ENCODE data around the gene AGBL1. TPM values are rescaled to one million over a fixed set of nuclear protein-coding genes. Genes with fewer than 3 reads are reported as not detected.

AGBL1 gene
- total RNA-seq, 1 experiment from 2014 or later: not detected

GRCh38 chr15:86515625-86516024 is 436.0 kb downstream of the AGBL1 start:
- no peak overlapping the region for H2AK5ac ChIP-seq (ENCODE audit: insufficient read length, low read length)
- Mint-ChIP-seq H3K4me1 (peaks cover 0 to 8% of the 10 kb centered on the region in 2 experiments; a peak in 2 of 4 replicates), H3K9me3 (no peaks in the 10 kb centered on the region), H3K27ac (no peak overlapping the region), H3K4me3 (no peak overlapping the region), H3K36me3 (ENCODE audit: insufficient read depth in 1 of 3, low read depth in 3 of 3) (no peaks in the 10 kb centered on the region), H3K27me3 (ENCODE audit: low read depth) (no peaks in the 10 kb centered on the region)
- H3K9ac ChIP-seq (ENCODE audit: extremely low read depth, insufficient read length, low read length): no peak overlapping the region
- WGBS (ENCODE audit: extremely low coverage, insufficient read length, low lambda C conversion rate): no CpG with 5 or more reads among the region's 4 CpGs
- no peak overlapping the region for H2BK12ac ChIP-seq (ENCODE audit: insufficient read length, low read depth, low read length)
- no peak overlapping the region for H4K91ac ChIP-seq (ENCODE audit: insufficient read length, low read depth, low read length)
- no peak for DNase-seq
- H2BK5ac ChIP-seq (ENCODE audit: insufficient read length, low read length): no peak overlapping the region
- no peaks in the 10 kb centered on the region for H3K79me2 ChIP-seq (ENCODE audit: insufficient read depth, low read length)
- no peak overlapping the region for H4K8ac ChIP-seq (replicated peaks; ENCODE audit: insufficient read length, low read depth, low read length)
- H4K20me1 ChIP-seq (ENCODE audit: control insufficient read depth, insufficient read depth, insufficient read length): no peaks in the 10 kb centered on the region
- H3K27me3 ChIP-seq (ENCODE audit: insufficient read depth, low read length): no peaks in the 10 kb centered on the region
- no peak overlapping the region for H3K4me2 ChIP-seq (ENCODE audit: insufficient read depth, insufficient read length, low read length)
- no peak overlapping the region for H3K18ac ChIP-seq (ENCODE audit: insufficient read length, low read depth, low read length)
- H3K4me1 ChIP-seq (ENCODE audit: insufficient read depth, low read length): no peaks in the 10 kb centered on the region
- no peak overlapping the region for H4K5ac ChIP-seq (ENCODE audit: insufficient read length, low read depth, low read length)
- H2AFZ ChIP-seq (ENCODE audit: low read length): no peak overlapping the region
- no peak overlapping the region for H3K27ac ChIP-seq (ENCODE audit: insufficient read length, low read depth, low read length)
- TF ChIP-seq, protein P1, sequence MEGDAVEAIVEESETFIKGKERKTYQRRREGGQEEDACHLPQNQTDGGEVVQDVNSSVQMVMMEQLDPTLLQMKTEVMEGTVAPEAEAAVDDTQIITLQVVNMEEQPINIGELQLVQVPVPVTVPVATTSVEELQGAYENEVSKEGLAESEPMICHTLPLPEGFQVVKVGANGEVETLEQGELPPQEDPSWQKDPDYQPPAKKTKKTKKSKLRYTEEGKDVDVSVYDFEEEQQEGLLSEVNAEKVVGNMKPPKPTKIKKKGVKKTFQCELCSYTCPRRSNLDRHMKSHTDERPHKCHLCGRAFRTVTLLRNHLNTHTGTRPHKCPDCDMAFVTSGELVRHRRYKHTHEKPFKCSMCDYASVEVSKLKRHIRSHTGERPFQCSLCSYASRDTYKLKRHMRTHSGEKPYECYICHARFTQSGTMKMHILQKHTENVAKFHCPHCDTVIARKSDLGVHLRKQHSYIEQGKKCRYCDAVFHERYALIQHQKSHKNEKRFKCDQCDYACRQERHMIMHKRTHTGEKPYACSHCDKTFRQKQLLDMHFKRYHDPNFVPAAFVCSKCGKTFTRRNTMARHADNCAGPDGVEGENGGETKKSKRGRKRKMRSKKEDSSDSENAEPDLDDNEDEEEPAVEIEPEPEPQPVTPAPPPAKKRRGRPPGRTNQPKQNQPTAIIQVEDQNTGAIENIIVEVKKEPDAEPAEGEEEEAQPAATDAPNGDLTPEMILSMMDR (conservative IDR thresholded peaks at IDR 0.05): no peak
- no peak overlapping the region for H2BK20ac ChIP-seq (ENCODE audit: low read depth, low read length, poor library complexity, severe bottlenecking)
- no peak overlapping the region for H3K4ac ChIP-seq (ENCODE audit: low read depth, low read length)
- H2BK120ac ChIP-seq (ENCODE audit: low read depth, low read length, poor library complexity, severe bottlenecking): no peak overlapping the region
- H3K79me1 ChIP-seq (ENCODE audit: insufficient read depth, low read depth, low read length, poor library complexity, severe bottlenecking): no peaks in the 10 kb centered on the region
- no peak overlapping the region for H3T11ph ChIP-seq (ENCODE audit: low read length)
- no peak overlapping the region for H3K14ac ChIP-seq (ENCODE audit: insufficient read depth, low read length)
- no peak overlapping the region for H2BK15ac ChIP-seq (ENCODE audit: low read depth, low read length)
- H3K23me2 ChIP-seq (ENCODE audit: insufficient read length, low read depth, low read length, poor library complexity, severe bottlenecking): no peaks in the 10 kb centered on the region
- no peak overlapping the region for H3K56ac ChIP-seq (ENCODE audit: insufficient read length, low read depth, low read length)
- H3K9me3 ChIP-seq (ENCODE audit: control insufficient read depth, low read depth, low read length): no peaks in the 10 kb centered on the region
- H3K23ac ChIP-seq (ENCODE audit: insufficient read length, low read depth, low read length): no peak overlapping the region

Data from H9 (cell line).